Measurements from ENCODE around the gene NFATC3. TPM values are rescaled to one million over a fixed set of nuclear protein-coding genes. Genes with fewer than 3 reads are reported as not detected.

NFATC3 gene
- total RNA-seq, 1 experiment from 2014 or later = 37.2 TPM

DNA sequence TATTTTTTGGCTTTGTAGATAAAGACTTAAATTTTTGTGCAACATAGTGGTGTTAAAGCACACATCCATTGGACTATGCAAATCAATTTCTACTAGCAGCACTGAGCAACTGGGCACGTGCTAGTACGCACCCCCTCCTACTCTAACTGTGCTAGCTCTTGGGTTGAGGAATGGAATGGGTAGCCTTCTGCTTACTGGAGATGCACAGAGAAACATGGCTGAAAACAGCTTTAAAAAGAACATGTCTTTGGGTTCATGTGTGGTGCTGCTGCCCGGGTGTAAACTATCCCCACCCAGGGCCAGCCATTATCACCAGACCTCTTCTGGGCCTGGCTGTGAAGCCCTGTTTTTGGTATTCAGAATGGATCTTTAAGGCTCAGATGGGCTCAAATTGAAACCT lies 143.5 kb downstream of the NFATC3 start:
- no peak overlapping the region for H3K4me2 ChIP-seq
- no peak overlapping the region for H2AFZ ChIP-seq
- no TSS peak for BruUV-seq (replicated peaks)
- H3K27me3 ChIP-seq (ENCODE audit: insufficient read depth, low read depth) = no peaks in the 10 kb centered on the region
- H3K36me3 ChIP-seq (ENCODE audit: low read depth) = peaks cover 12% of the 10 kb centered on the region
- no peak overlapping the region for H3K27ac ChIP-seq
- intact Hi-C loops (cut with micrococcal nuclease; ENCODE audit: unreplicated experiment) = loop anchor here (1.0 to 10.0 kb wide), 5 partner anchors 142 to 734 kb away; no protein-coding TSS in a partner anchor
- H3K9me3 ChIP-seq (ENCODE audit: insufficient read depth, low read depth) = no peaks in the 10 kb centered on the region
- H3K4me1 ChIP-seq (replicated peaks; ENCODE audit: insufficient read depth) = peaks cover 6% of the 10 kb centered on the region
- TF ChIP-seq, protein P1, sequence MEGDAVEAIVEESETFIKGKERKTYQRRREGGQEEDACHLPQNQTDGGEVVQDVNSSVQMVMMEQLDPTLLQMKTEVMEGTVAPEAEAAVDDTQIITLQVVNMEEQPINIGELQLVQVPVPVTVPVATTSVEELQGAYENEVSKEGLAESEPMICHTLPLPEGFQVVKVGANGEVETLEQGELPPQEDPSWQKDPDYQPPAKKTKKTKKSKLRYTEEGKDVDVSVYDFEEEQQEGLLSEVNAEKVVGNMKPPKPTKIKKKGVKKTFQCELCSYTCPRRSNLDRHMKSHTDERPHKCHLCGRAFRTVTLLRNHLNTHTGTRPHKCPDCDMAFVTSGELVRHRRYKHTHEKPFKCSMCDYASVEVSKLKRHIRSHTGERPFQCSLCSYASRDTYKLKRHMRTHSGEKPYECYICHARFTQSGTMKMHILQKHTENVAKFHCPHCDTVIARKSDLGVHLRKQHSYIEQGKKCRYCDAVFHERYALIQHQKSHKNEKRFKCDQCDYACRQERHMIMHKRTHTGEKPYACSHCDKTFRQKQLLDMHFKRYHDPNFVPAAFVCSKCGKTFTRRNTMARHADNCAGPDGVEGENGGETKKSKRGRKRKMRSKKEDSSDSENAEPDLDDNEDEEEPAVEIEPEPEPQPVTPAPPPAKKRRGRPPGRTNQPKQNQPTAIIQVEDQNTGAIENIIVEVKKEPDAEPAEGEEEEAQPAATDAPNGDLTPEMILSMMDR (conservative IDR thresholded peaks at IDR 0.05) = no peak
- no peak for TF ChIP-seq EZH2 (IDR thresholded peaks at IDR 0.05; ENCODE audit: low read depth)
- no peak overlapping the region for H3K4me3 ChIP-seq
- H3K9me2 ChIP-seq (ENCODE audit: insufficient read depth) = no peaks in the 10 kb centered on the region
- POLR2A ChIA-PET (ENCODE audit: unreplicated experiment) = no interaction called here
- peaks cover 47% of the 10 kb centered on the region for H4K20me1 ChIP-seq (ENCODE audit: insufficient read depth)
- CTCF ChIA-PET = interaction anchor here (0.9 kb wide), 1 partner anchor 10 kb away, joined by 3 read pairs; no protein-coding TSS in a partner anchor
- peaks cover 45% of the 10 kb centered on the region for H3F3A ChIP-seq (ENCODE audit: insufficient read depth, low read depth)
- DNase-seq = no peak
- peaks cover 14% of the 10 kb centered on the region for H3K79me2 ChIP-seq (ENCODE audit: low read depth)

DNA sequence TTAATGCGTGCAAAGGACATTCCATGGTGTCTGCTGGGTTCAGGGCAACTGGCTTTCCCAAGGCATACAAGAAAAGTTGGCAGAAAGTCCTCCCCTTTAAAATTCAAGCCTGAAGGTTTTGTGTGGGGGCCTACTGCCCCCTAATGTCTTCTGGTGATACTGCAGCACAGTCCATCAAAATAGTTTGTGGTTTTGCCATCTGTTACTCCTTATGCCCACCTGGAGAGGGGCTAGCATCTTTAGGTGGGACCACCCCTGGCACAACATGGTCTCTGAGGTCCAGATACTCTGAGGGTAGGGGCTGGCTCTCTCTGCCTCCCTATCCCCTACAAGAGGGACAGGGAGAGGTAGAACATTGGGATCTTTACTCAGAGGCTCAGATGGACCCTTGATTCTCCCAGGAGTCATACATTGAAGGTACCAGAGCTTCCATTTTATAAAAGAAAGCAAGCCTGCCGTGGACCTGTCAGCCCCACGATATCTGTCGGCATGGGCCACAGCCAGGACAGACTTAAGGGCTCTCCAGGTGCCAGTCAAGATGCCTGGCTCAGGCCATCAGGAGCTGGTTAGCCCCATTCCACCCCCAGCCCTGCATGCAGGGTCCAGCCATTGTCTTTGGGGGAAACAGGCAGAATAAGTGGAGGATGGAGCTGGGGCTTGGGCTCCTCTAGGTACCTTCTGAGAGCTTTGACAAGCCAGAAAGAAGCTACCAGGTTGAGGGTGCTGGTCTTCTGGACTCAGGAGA lies 144.4 kb downstream of the NFATC3 start:
- intact Hi-C loops (cut with micrococcal nuclease; ENCODE audit: unreplicated experiment) = loop anchor here (1.0 to 10.0 kb wide), 8 partner anchors 143 to 985 kb away; partner anchors contain the start of genes FHOD1, PSMB10 and SLC9A5
- H3K9me3 ChIP-seq (ENCODE audit: insufficient read depth, low read depth) = no peaks in the 10 kb centered on the region
- CTCF ChIA-PET = interaction anchor here (0.6 kb wide), 1 partner anchor 79 kb away, joined by 10 read pairs; no protein-coding TSS in a partner anchor
- peaks cover 52% of the 10 kb centered on the region for H3F3A ChIP-seq (ENCODE audit: insufficient read depth, low read depth)
- POLR2A ChIA-PET (ENCODE audit: unreplicated experiment) = no interaction called here
- BruUV-seq (replicated peaks) = no TSS peak
- H2AFZ ChIP-seq = no peak overlapping the region
- H3K27ac ChIP-seq = no peak overlapping the region
- H3K79me2 ChIP-seq (ENCODE audit: low read depth) = peaks cover 18% of the 10 kb centered on the region
- peak in 1 of 2 experiments; percentile 49 for DNase-seq
- H3K36me3 ChIP-seq (ENCODE audit: low read depth) = peaks cover 12% of the 10 kb centered on the region
- TF ChIP-seq, protein P1 (conservative IDR thresholded peaks at IDR 0.05) = peak; percentile 92
- no peak for TF ChIP-seq EZH2 (IDR thresholded peaks at IDR 0.05; ENCODE audit: low read depth)
- H3K9me2 ChIP-seq (ENCODE audit: insufficient read depth) = no peaks in the 10 kb centered on the region
- peaks cover 12% of the 10 kb centered on the region for H3K4me1 ChIP-seq (replicated peaks; ENCODE audit: insufficient read depth)
- no peak overlapping the region for H3K4me3 ChIP-seq
- no peaks in the 10 kb centered on the region for H3K27me3 ChIP-seq (ENCODE audit: insufficient read depth, low read depth)
- peaks cover 50% of the 10 kb centered on the region for H4K20me1 ChIP-seq (ENCODE audit: insufficient read depth)
- no peak overlapping the region for H3K4me2 ChIP-seq

DNA sequence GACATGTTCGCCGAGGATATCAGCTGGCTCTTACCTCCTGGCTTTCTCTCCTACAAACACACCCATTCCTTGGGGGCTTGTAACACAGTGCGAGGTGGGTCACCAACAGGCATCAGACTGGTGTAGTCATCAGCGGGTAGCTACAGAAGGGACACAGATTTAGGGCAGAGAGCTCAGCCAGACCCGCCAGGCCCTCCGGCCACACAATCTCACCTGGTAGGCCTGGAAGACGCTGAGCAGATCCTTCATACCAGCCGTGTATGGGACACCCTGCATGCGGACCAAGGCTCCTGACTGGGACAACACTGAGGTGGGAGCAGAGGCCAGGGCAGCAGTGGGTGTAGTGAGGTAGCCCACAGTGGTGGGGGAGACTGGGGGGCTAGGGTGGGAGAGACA lies 145.0 kb downstream of the NFATC3 start:
- no peak for DNase-seq
- H3K27me3 ChIP-seq (ENCODE audit: insufficient read depth, low read depth) = no peaks in the 10 kb centered on the region
- H3K9me3 ChIP-seq (ENCODE audit: insufficient read depth, low read depth) = no peaks in the 10 kb centered on the region
- peaks cover 52% of the 10 kb centered on the region for H3F3A ChIP-seq (ENCODE audit: insufficient read depth, low read depth)
- H3K79me2 ChIP-seq (ENCODE audit: low read depth) = peaks cover 24% of the 10 kb centered on the region
- peaks cover 13% of the 10 kb centered on the region for H3K4me1 ChIP-seq (replicated peaks; ENCODE audit: insufficient read depth)
- ChIA-PET POLR2A (ENCODE audit: unreplicated experiment) (no interaction called here), CTCF (interaction anchor here (0.6 kb wide), 1 partner anchor 80 kb away, joined by 10 read pairs; no protein-coding TSS in a partner anchor)
- intact Hi-C loops (cut with micrococcal nuclease; ENCODE audit: unreplicated experiment) = loop anchor here (5.0 to 10.0 kb wide), 3 partner anchors 293 to 985 kb away; partner anchors contain the start of genes FHOD1, PSMB10 and SLC9A5
- no TSS peak for BruUV-seq (replicated peaks)
- no peak for TF ChIP-seq EZH2 (IDR thresholded peaks at IDR 0.05; ENCODE audit: low read depth)
- TF ChIP-seq, protein P1 (conservative IDR thresholded peaks at IDR 0.05) = no peak
- H3K4me2 ChIP-seq = no peak overlapping the region
- H3K9me2 ChIP-seq (ENCODE audit: insufficient read depth) = no peaks in the 10 kb centered on the region
- H3K4me3 ChIP-seq = no peak overlapping the region
- H3K27ac ChIP-seq = no peak overlapping the region
- peaks cover 12% of the 10 kb centered on the region for H3K36me3 ChIP-seq (ENCODE audit: low read depth)
- H4K20me1 ChIP-seq (ENCODE audit: insufficient read depth) = peaks cover 47% of the 10 kb centered on the region
- H2AFZ ChIP-seq = no peak overlapping the region

Data from PC-9 (cell line).